Ovary (tissue), 3 donors: ENCODE results near the gene HOXA6.

Experiments used
- CTCF ChIP-seq, 3 donors: fragments of 450-650 bp in 2 of 3; fragments of 200-600 bp in 1 of 3; IDR thresholded peaks; one replicate each; pipeline versions ENCODE4 v1.5.1 to v1.8.0; 2016 to 2022; ENCODE audit warnings: antibody characterized with exemption in 3 of 3, mild to moderate bottlenecking in 1 of 3
- EP300 ChIP-seq: sonication (generic); formaldehyde crosslinking; IDR thresholded peaks from one replicate; pipeline ENCODE4 v1.6.1; 2017; ENCODE audit warnings: antibody characterized with exemption
- POLR2A ChIP-seq: fragments of 450-650 bp; IDR thresholded peaks from one replicate; pipeline ENCODE4 v1.6.1; 2017; ENCODE audit warnings: antibody characterized with exemption, mild to moderate bottlenecking, moderate library complexity
- donor health status: DM: no; HTN: no; CAD: no.

GRCh38 chr7:27154901-27155815 lies 7.6 kb upstream of the HOXA6 start:
- TF ChIP-seq POLR2A = no peak
- no peak for TF ChIP-seq CTCF (IDR thresholded peaks at IDR 0.05)
- no peak for TF ChIP-seq EP300
